Type B pancreatic cell (in vitro differentiated cells): ENCODE results near the gene YWHAQ. TPM values are rescaled to one million over a fixed set of nuclear protein-coding genes. Genes with fewer than 3 reads are reported as not detected.
"Not testable (repeated sequence)": the region's sequence is repeated elsewhere in the genome, so short reads cannot be mapped to it uniquely, and the experiment has no call there.

ENCODE experiments used
- DNase-seq: peaks from one replicate; pipeline ENCODE4 v3.0.0; 2021; ENCODE audit warnings: mixed read lengths; ENCODE audit not compliant: unreplicated experiment; ENCODE audit errors: extremely low spot score
- H3K27ac Mint-ChIP-seq: 2 replicates; pipeline ENCODE4 v1.8.0; 2021; ENCODE audit warnings: mild to moderate bottlenecking, mixed read lengths
- H3K27me3 Mint-ChIP-seq: 2 replicates; pipeline ENCODE4 v1.8.0; 2021; ENCODE audit warnings: mixed read lengths
- H3K36me3 Mint-ChIP-seq: 2 replicates; pipeline ENCODE4 v1.8.0; 2021; ENCODE audit warnings: mixed read lengths
- H3K4me1 Mint-ChIP-seq: one replicate; pipeline ENCODE4 v1.8.0; 2021; ENCODE audit warnings: mixed read lengths; ENCODE audit not compliant: unreplicated experiment
- H3K4me3 Mint-ChIP-seq: 2 replicates; pipeline ENCODE4 v1.8.0; 2021; ENCODE audit warnings: mild to moderate bottlenecking, mixed read lengths
- H3K9me3 Mint-ChIP-seq: 2 replicates; pipeline ENCODE4 v1.8.0; 2021; ENCODE audit warnings: mixed read lengths
- total RNA-seq: library from RNA; stranded (reverse); gene quantifications from 2 replicates; pipeline ENCODE4 v1.2.1, GENCODE V29; 2021; ENCODE audit warnings: low replicate concordance
- TF ChIP-seq, protein P1 (sequence below): fragments of 200-600 bp; sonication (generic); conservative IDR thresholded peaks from 2 replicates; pipeline ENCODE4 v1.5.0; 2021; ENCODE audit warnings: antibody characterized with exemption, mild to moderate bottlenecking

Gene YWHAQ
- total RNA-seq, 1 donor from 2014 or later, result 354 TPM

DNA sequence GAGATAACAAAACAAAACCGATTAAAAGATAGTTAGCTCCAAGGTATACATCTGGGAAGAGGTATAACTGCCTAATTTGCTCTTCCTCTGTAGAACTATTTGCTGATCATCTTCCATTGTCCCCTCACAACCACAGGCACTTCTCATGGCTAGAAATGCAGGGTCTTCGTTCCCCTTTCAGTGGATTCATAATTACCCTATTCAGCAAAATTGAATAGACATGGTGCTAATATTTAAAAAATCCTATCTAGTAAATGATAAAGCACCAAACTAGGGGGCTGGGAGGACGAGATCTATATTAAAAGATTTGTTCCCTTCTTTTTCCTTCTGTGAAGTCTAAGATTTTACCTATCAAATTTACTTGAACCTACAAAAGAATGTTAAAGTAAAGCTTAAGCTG, 44.3 kb downstream of the YWHAQ start:
- peaks cover 38% of the 10 kb centered on the region for H3K36me3 Mint-ChIP-seq
- no peaks in the 10 kb centered on the region for H3K9me3 Mint-ChIP-seq
- no peaks in the 10 kb centered on the region for H3K4me1 Mint-ChIP-seq
- no peak for DNase-seq
- no peaks in the 10 kb centered on the region for H3K27me3 Mint-ChIP-seq
- H3K4me3 Mint-ChIP-seq, result no peak overlapping the region
- TF ChIP-seq, protein P1, sequence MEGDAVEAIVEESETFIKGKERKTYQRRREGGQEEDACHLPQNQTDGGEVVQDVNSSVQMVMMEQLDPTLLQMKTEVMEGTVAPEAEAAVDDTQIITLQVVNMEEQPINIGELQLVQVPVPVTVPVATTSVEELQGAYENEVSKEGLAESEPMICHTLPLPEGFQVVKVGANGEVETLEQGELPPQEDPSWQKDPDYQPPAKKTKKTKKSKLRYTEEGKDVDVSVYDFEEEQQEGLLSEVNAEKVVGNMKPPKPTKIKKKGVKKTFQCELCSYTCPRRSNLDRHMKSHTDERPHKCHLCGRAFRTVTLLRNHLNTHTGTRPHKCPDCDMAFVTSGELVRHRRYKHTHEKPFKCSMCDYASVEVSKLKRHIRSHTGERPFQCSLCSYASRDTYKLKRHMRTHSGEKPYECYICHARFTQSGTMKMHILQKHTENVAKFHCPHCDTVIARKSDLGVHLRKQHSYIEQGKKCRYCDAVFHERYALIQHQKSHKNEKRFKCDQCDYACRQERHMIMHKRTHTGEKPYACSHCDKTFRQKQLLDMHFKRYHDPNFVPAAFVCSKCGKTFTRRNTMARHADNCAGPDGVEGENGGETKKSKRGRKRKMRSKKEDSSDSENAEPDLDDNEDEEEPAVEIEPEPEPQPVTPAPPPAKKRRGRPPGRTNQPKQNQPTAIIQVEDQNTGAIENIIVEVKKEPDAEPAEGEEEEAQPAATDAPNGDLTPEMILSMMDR, result no peak
- no peak overlapping the region for H3K27ac Mint-ChIP-seq

DNA sequence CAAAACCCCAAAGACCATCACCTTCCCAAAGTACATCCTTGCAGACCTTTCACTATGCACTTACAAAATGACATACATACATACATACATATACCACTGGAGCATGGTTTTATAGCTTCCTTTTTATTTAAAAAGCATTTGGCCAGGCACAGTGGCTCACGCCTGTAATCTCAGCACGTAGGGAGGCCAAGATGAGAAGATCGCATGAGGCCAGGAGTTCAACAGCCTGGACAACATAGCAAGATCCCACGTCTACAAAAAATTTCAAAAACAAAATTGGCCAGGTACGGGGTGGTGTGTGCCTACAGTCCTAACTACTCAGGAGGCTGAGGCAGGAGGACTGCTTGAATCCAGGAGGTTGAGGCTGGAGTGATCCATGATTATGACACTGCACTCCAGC, 45.3 kb downstream of the YWHAQ start:
- Mint-ChIP-seq H3K27me3 (no peaks in the 10 kb centered on the region), H3K9me3 (no peaks in the 10 kb centered on the region), H3K4me3 (no peak overlapping the region), H3K27ac (no peak overlapping the region), H3K4me1 (no peaks in the 10 kb centered on the region), H3K36me3 (peaks cover 43% of the 10 kb centered on the region)
- DNase-seq, result no peak
- TF ChIP-seq, protein P1, result no peak

DNA sequence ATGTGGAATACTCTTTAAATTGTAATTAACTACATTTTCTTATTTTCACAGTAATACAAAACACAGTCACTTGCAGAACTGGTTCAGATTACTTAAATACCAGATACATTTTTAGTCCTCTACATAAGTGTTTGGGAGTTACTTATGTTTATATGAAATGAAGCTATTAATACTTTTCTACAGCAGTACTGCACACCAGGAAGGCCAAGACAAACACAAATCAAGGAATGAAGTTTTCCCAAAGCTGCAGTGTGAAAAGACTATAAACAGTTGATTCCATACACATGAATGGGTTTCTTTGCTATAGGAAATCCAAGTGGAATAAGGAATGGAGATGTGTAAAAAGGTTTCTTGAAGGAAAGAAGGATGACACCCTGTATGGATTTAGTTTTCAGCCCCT, 45.9 kb downstream of the YWHAQ start:
- not testable (repeated sequence) for H3K4me3 Mint-ChIP-seq, H3K4me1 Mint-ChIP-seq, H3K9me3 Mint-ChIP-seq, DNase-seq, H3K27me3 Mint-ChIP-seq, H3K27ac Mint-ChIP-seq
- H3K36me3 Mint-ChIP-seq, result peaks cover 40% of the 10 kb centered on the region

DNA sequence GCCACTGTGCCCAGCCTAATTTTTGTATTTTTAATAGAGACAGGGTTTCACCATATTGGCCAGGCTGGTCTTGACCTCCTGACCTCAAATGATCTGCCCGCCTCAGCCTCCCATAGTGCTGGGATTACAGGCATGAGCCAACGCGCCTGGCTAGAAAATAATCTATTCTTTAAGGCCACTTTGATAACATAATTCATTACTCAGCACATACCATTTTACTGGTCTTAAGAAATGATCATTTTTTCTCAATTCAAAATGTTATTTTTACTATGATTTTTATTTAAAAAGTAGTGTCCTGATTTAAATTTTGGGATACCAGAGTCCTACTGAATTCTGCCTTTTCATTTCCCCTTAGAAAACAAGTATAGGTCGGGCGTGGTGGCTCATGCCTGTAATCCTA, 48.2 kb downstream of the YWHAQ start:
- Mint-ChIP-seq H3K27me3 (no peaks in the 10 kb centered on the region), H3K4me3 (no peak overlapping the region), H3K4me1 (no peaks in the 10 kb centered on the region), H3K36me3 (peaks cover 35% of the 10 kb centered on the region), H3K9me3 (no peaks in the 10 kb centered on the region), H3K27ac (no peak overlapping the region)
- DNase-seq, result no peak
- TF ChIP-seq, protein P1, result no peak

DNA sequence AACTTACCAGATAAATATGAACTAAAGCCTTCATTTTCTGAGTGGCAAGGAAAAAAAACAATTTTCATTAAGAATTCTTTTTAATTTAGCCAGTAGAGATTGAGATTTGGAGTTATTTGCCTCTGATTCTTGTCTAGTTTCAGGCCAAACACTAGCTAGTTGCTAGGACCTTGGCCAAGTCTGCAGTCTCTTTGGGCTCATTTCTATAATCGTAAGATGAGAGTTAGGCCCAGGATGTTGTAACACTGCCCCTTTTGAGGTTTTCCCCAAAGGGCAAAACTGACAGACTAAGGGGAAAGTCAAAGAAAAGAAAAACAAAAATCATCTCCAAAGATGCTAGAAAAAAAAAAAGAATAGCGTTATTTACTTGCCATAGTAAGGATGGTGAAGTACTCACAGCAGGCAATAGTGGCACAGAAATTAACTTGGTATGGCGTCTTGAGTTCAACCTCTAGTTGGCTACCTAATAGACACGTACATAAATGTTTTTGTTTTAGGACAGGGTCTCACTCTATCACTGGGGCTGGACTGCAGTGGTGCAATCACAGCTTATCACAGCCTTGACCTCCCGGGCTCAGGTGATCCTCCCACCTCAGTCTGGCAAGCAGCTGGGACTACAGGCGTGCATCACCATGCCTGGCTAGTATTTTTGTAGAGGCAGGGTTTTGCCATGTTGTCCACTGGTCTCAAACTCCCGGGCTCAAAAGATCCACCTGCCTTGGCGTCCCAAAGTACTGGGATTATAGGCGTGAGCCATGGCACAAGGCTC, 52.1 kb downstream of the YWHAQ start:
- Mint-ChIP-seq H3K36me3 (peaks cover 13% of the 10 kb centered on the region), H3K4me1 (peaks cover 4% of the 10 kb centered on the region), H3K4me3 (no peak overlapping the region), H3K9me3 (no peaks in the 10 kb centered on the region), H3K27ac (no peak overlapping the region), H3K27me3 (no peaks in the 10 kb centered on the region)
- DNase-seq, result no peak
- TF ChIP-seq, protein P1, result no peak

DNA sequence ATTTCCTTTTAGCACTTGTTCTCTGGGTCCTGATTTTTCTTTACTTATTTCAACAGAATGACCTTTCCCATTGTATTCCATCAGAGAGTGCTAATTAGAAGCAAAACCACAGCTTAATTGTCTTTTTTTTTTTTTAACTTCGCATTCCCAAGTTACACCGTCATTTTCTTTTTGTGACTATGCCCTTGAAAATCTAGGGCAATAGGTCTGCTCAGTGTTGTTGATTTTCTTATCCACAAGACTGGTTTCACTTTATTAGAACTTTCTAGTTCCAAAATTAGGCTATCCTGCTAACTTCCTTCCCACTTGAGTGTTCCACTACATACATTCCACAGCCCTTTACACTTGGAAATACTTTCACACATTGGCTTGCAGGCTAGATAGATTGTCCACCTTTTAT, 56.5 kb downstream of the YWHAQ start:
- no peak overlapping the region for H3K27ac Mint-ChIP-seq
- H3K4me3 Mint-ChIP-seq, result no peak overlapping the region
- H3K27me3 Mint-ChIP-seq, result no peaks in the 10 kb centered on the region
- TF ChIP-seq, protein P1, result no peak
- H3K4me1 Mint-ChIP-seq, result peaks cover 4% of the 10 kb centered on the region
- no peak for DNase-seq
- H3K36me3 Mint-ChIP-seq, result no peaks in the 10 kb centered on the region
- H3K9me3 Mint-ChIP-seq, result no peaks in the 10 kb centered on the region
